Psoas muscle (tissue), 8 donors: ENCODE data around the gene SEC14L5. TPM values are rescaled to one million over a fixed set of nuclear protein-coding genes. Genes with fewer than 3 reads are reported as not detected.
A peak's percentile ranks its signal among the peaks of the same experiment; 100 is the strongest.

Experiments
- ATAC-seq, 4 donors: fragments of 200-7000 bp; cut with Tn5 transposase; one replicate each; pipeline ENCODE4 v1.9.1; 2020; ENCODE audit warnings: moderate library complexity in 3 of 4, mild to moderate bottlenecking in 2 of 4
- DNase-seq, 2 donors: peaks; one replicate each; pipeline ENCODE4 v3.0.0-alpha.2; 2020
- H3K27ac ChIP-seq: fragments of 200-600 bp; one replicate; pipeline ENCODE4 v1.8.0; 2022
- H3K27me3 ChIP-seq, 3 donors: fragments of 200-600 bp in 1 of 3; one replicate each; pipeline versions ENCODE4 v1.6.1 to v1.8.0; 2013 to 2022; ENCODE audit warnings: low read length in 2 of 3, mild to moderate bottlenecking in 2 of 3, moderate library complexity in 1 of 3; ENCODE audit not compliant: insufficient read depth in 3 of 3
- H3K36me3 ChIP-seq, 2 donors: fragments of 200-600 bp in 1 of 2; one replicate each; pipeline versions ENCODE4 v1.6.1 to v1.8.0; 2013 to 2022; ENCODE audit warnings: low read depth in 1 of 2, mild to moderate bottlenecking in 1 of 2, moderate library complexity in 1 of 2; ENCODE audit not compliant: insufficient read depth in 1 of 2
- H3K4me1 ChIP-seq: fragments of 200-600 bp; one replicate; pipeline ENCODE4 v1.8.0; 2022
- H3K4me3 ChIP-seq: fragments of 200-600 bp; one replicate; pipeline ENCODE4 v1.8.0; 2022; ENCODE audit warnings: mild to moderate bottlenecking
- H3K9me3 ChIP-seq: fragments of 200-600 bp; one replicate; pipeline ENCODE4 v1.8.0; 2022
- WGBS, 3 donors: extraction: QIAGEN DNeasy Blood & Tissue Kit; methylation state at CpG; one replicate each; pipeline versions ENCODE4 v1.1.6 to v1.1.7; 2013; 5-methylcytosine and 5-hydroxymethylcytosine counted together
- intact Hi-C, 2 donors: fragments of 100-400 bp; cut with DNase I; formaldehyde crosslinking; loops; one replicate each; pipeline versions ENCODE4 v1.11.0 to v1.14.2; 2022
- polyA plus RNA-seq, 3 donors: library from polyadenylated mRNA; stranded (reverse); fragments of 200-250 nt; gene quantifications; one replicate each; pipeline ENCODE4 v1.2.3, GENCODE V29; 2013
- total RNA-seq, 4 donors: library from RNA; stranded (reverse); fragmentation: NEBNext Ultra II Directional in 2 of 4; extraction: Animal tissue kit (Norgen Biotek cat#: 25700) in 2 of 4; gene quantifications; one replicate each; pipeline versions ENCODE4 v1.2.1 to v1.2.4, GENCODE V29; 2021 to 2023
- TF ChIP-seq, protein P1 (sequence below): fragments of 200-600 bp; IDR thresholded peaks from one replicate; pipeline ENCODE4 v1.8.0; 2022; ENCODE audit warnings: antibody characterized with exemption
- donor health status: healthy with polysubstance abuse.
- donor health status: DM: no; HTN: no; CAD: no; lungs with moderate emphysema.
- donor health status: Bipolar disorder and iron deficiency.
- donor health status: healthy.
- donor health status: DM: yes; HTN: yes; CAD: no.
- donor health status: DM: no; HTN: no; CAD: no.
- donor health status: DM: no; HTN: no; CAD: no.
- donor health status: DM: yes; HTN: yes; CAD: no.

Gene SEC14L5
- total and polyA plus RNA-seq, 7 donors, result 0.23 to 0.88 (median 0.42) TPM

GRCh38 chr16:5000573-5001001, 42.5 kb downstream of the SEC14L5 start:
- Histone ChIP-seq H3K27ac (no peak overlapping the region), H3K27me3 (no peaks in the 10 kb centered on the region), H3K9me3 (no peaks in the 10 kb centered on the region), H3K4me3 (no peak overlapping the region), H3K36me3 (no peaks in the 10 kb centered on the region), H3K4me1 (no peaks in the 10 kb centered on the region)
- TF ChIP-seq, protein P1, sequence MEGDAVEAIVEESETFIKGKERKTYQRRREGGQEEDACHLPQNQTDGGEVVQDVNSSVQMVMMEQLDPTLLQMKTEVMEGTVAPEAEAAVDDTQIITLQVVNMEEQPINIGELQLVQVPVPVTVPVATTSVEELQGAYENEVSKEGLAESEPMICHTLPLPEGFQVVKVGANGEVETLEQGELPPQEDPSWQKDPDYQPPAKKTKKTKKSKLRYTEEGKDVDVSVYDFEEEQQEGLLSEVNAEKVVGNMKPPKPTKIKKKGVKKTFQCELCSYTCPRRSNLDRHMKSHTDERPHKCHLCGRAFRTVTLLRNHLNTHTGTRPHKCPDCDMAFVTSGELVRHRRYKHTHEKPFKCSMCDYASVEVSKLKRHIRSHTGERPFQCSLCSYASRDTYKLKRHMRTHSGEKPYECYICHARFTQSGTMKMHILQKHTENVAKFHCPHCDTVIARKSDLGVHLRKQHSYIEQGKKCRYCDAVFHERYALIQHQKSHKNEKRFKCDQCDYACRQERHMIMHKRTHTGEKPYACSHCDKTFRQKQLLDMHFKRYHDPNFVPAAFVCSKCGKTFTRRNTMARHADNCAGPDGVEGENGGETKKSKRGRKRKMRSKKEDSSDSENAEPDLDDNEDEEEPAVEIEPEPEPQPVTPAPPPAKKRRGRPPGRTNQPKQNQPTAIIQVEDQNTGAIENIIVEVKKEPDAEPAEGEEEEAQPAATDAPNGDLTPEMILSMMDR, result no peak
- ATAC-seq (peak in 1 of 4 donors; percentile 19), DNase-seq (no peak)
- WGBS, 3 donors, result 82 to 93% (median 87%) methylated on average over 19 of the region's 19 CpGs
- intact Hi-C loops, result no loop called here

DNA sequence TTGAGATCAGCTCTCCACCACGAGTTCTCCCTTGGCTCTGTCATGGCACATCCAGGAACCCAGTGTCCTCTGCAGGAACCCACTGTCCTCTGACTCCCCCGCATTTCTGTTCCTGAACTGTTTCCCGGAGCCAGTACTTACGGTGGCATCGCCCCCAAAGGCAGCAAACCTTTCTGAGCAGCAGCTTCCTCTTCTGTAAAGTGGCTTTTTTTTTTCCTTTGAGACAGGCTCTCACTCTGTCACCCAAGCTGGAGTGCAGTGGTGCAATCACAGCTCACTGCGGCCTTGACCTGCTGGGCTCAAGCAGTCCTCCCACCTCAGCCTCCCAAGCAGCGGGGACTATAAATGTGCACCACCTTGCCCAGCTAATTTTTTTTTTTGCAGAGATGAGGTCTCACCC, 43.4 kb downstream of the SEC14L5 start:
- Histone ChIP-seq H3K4me3 (no peak overlapping the region), H3K36me3 (no peaks in the 10 kb centered on the region), H3K27me3 (no peaks in the 10 kb centered on the region), H3K4me1 (no peaks in the 10 kb centered on the region), H3K27ac (no peak overlapping the region), H3K9me3 (no peaks in the 10 kb centered on the region)
- DNase-seq (no peak), ATAC-seq (no peak)
- intact Hi-C loops, result no loop called here
- TF ChIP-seq, protein P1, result no peak
- WGBS, 3 donors, result 77 to 81% (median 80%) methylated on average over 7 of the region's 7 CpGs

DNA sequence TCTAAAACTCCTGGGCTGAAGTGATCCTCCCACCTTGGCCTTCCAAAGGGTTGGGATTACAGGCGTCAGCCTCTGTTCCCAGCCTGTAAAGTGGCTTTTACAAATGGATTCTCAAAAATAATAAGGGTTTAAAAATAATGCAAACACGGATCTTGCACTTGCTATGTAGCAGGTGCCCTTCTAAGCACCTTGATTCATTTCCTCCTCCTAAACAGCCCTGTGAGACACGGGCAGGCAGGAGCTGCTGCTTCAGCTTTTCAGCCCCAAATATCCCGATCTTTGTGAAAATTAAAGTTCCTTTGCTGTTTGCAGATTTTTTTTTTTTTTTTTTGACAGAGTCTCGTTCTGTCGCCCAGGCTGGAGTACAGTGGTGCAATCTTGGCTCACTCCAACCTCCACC, 43.9 kb downstream of the SEC14L5 start:
- no peak overlapping the region for H3K27ac ChIP-seq
- TF ChIP-seq, protein P1, result no peak

DNA sequence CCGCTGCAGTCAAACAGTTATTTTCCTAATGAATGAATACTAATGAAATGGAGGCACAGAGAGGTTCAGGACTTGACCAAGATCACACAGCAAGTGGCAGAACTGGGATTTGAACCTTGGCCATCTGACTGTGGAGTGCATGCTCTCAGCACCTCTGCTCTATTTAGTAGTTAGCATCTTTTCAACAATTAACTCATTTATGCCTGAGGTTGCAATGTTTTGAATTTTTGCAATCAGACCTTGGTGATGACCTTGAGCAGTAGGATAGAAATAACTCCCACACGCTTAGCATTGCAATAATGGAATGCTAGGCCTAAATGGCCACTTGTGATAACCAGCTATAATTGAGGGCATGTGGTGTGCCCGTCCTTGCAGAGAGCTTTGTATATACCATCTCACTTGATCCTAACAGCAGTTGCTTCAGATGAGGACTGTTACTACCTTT, 44.6 kb downstream of the SEC14L5 start:
- no peak overlapping the region for H3K27ac ChIP-seq
- no peaks in the 10 kb centered on the region for H3K27me3 ChIP-seq
- DNase-seq (no peak), ATAC-seq (no peak)
- intact Hi-C loops, result no loop called here
- H3K36me3 ChIP-seq, result no peaks in the 10 kb centered on the region
- WGBS, 3 donors, result 57 to 65% (median 64%) methylated on average over 3 of the region's 3 CpGs
- H3K4me3 ChIP-seq, result no peak overlapping the region
- no peaks in the 10 kb centered on the region for H3K9me3 ChIP-seq
- no peaks in the 10 kb centered on the region for H3K4me1 ChIP-seq
- TF ChIP-seq, protein P1, result no peak

More for the DNA sequence above, 43.9 kb downstream of the SEC14L5 start:
- H3K27me3 ChIP-seq, result no peaks in the 10 kb centered on the region
- ATAC-seq (no peak), DNase-seq (no peak)
- H3K4me1 ChIP-seq, result no peaks in the 10 kb centered on the region
- H3K4me3 ChIP-seq, result no peak overlapping the region
- intact Hi-C loops, result no loop called here
- no peaks in the 10 kb centered on the region for H3K9me3 ChIP-seq
- WGBS, 3 donors, result 73 to 87% (median 76%) methylated on average over 6 of the region's 6 CpGs
- no peaks in the 10 kb centered on the region for H3K36me3 ChIP-seq

DNA sequence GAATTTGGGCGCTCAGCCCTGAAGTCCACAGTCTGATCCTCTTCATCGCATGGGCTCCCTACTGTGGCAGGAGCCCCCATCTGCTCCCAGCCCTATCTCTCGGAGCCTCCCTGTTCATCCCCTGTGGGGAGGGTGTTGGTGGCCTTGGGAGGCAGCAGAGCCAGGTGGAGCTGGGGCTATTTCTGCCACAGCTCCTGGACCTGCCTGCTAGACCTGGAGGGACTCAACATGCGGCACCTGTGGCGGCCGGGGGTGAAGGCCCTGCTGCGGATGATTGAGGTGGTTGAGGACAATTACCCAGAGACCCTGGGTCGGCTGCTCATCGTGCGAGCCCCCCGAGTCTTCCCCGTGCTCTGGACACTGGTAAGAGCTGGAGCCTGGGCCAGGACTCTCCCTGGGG, 45.1 kb downstream of the SEC14L5 start:
- Histone ChIP-seq H3K36me3 (no peaks in the 10 kb centered on the region), H3K27ac (no peak overlapping the region), H3K4me1 (no peaks in the 10 kb centered on the region), H3K4me3 (no peak overlapping the region), H3K27me3 (no peaks in the 10 kb centered on the region), H3K9me3 (no peaks in the 10 kb centered on the region)
- WGBS, 3 donors, result 83 to 84% (median 83%) methylated on average over 9 to 12 of the region's 12 CpGs
- intact Hi-C loops, result no loop called here
- no peak for DNase-seq
- TF ChIP-seq, protein P1, result no peak
- ATAC-seq, result no peak
